GM12878 (cell line): ENCODE results near the gene RSRP1. TPM values are rescaled to one million over a fixed set of nuclear protein-coding genes. Genes with fewer than 3 reads are reported as not detected.

Experiments used
- ATAC-seq: fragments of 200-7000 bp; cut with Tn5 transposase; 3 replicates; pipeline ENCODE4 v1.9.1; 2020; ENCODE audit warnings: mild to moderate bottlenecking, moderate library complexity
- BruUV-seq: library from RNA; stranded (reverse); fragments of 400-500 nt; replicated peaks from 2 replicates; lab custom pipeline; 2021; lab: Mats Ljungman, UMichigan
- CTCF ChIA-PET: fragments of 300-600 bp; sonication (Branson Sonifier 250); formaldehyde crosslinking; extraction: SDS; loops from one replicate; lab custom pipeline; 2021; ENCODE audit warnings: inconsistent platforms; lab: Yijun Ruan, JAX
- POLR2A ChIA-PET: fragments of 350-600 bp; formaldehyde crosslinking; extraction: SDS; loops from one replicate; lab custom pipeline; 2021; ENCODE audit warnings: inconsistent platforms; lab: Charles Lee
- RAD21 ChIA-PET: fragments of 300-600 bp; sonication (Branson Sonifier 250); formaldehyde crosslinking; loops from one replicate; lab custom pipeline; 2023; ENCODE audit warnings: antibody characterized with exemption; ENCODE audit not compliant: unreplicated experiment; lab: Charles Lee
- SMC1A ChIA-PET: fragments of 300-600 bp; sonication (Branson Sonifier 250); formaldehyde crosslinking; loops from one replicate; lab custom pipeline; 2023; ENCODE audit not compliant: unreplicated experiment, uncharacterized antibody; lab: Charles Lee
- DNase-seq: peaks from one replicate; pipeline ENCODE4 v3.0.0-alpha.2; 2011; ENCODE audit warnings: low read depth, low spot score
- FAIRE-seq: peaks from 3 replicates; lab custom pipeline; 2011; peaks lifted over from hg19 to GRCh38; lab: Jason Lieb, UNC
- H2AFZ ChIP-seq: 2 replicates; pipeline ENCODE4 v1.6.0; 2011; ENCODE audit warnings: low read depth, low read length, control low read depth; ENCODE audit not compliant: control insufficient read depth
- H3K27ac ChIP-seq: 2 replicates; pipeline ENCODE4 v1.5.1; 2011; ENCODE audit warnings: control low read depth; ENCODE audit not compliant: control insufficient read depth, insufficient read depth
- H3K27me3 ChIP-seq, 2 experiments: replicated peaks in 1 of 2; 2 replicates each; pipeline versions ENCODE4 v1.6.0 to v1.6.1; 2011; ENCODE audit warnings: low read length in 1 of 2; ENCODE audit not compliant: control insufficient read depth in 2 of 2, insufficient read depth in 2 of 2
- H3K36me3 ChIP-seq, 2 experiments: 2 replicates each; pipeline ENCODE4 v1.5.1; 2011; ENCODE audit warnings: low read length in 1 of 2; ENCODE audit not compliant: control insufficient read depth in 2 of 2, insufficient read depth in 2 of 2
- H3K4me1 ChIP-seq: 2 replicates; pipeline ENCODE4 v1.6.1; 2011; ENCODE audit warnings: mild to moderate bottlenecking, low read length, moderate library complexity, mixed read lengths; ENCODE audit not compliant: control insufficient read depth, insufficient read depth
- H3K4me2 ChIP-seq: 2 replicates; pipeline ENCODE4 v1.6.0; 2011; ENCODE audit warnings: control low read depth; ENCODE audit not compliant: control insufficient read depth, insufficient read depth
- H3K4me3 ChIP-seq: fragments of 200-600 bp; sonication (generic); 2 replicates; pipeline ENCODE4 v1.5.1; 2016
- H3K79me2 ChIP-seq: 2 replicates; pipeline ENCODE4 v1.6.0; 2011; ENCODE audit warnings: low read length; ENCODE audit not compliant: control insufficient read depth, insufficient read depth
- H3K9ac ChIP-seq: 2 replicates; pipeline ENCODE4 v1.8.0; 2011; ENCODE audit warnings: low read length, control low read depth, mixed read lengths; ENCODE audit not compliant: control insufficient read depth, insufficient read depth
- H3K9me3 ChIP-seq: replicated peaks from 3 replicates; pipeline ENCODE4 v1.5.1; 2011; ENCODE audit warnings: mild to moderate bottlenecking, low read length; ENCODE audit not compliant: control insufficient read depth, insufficient read depth
- H4K20me1 ChIP-seq: 2 replicates; pipeline ENCODE4 v1.6.0; 2011; ENCODE audit not compliant: control insufficient read depth, insufficient read depth
- EZH2 ChIP-seq: IDR thresholded peaks from 2 replicates; pipeline ENCODE4 v1.6.1; 2012; ENCODE audit warnings: low read depth, mild to moderate bottlenecking, control low read depth, inconsistent platforms, low read length, borderline replicate concordance; ENCODE audit not compliant: control insufficient read depth
- KDM1A ChIP-seq: fragments of 200-600 bp; sonication (generic); IDR thresholded peaks from 2 replicates; pipeline ENCODE4 v1.6.1; 2016; ENCODE audit warnings: borderline replicate concordance
- MYC ChIP-seq: IDR thresholded peaks from 2 replicates; pipeline ENCODE4 v1.6.1; 2011; ENCODE audit warnings: mild to moderate bottlenecking, low read length, moderate library complexity, inconsistent platforms; ENCODE audit not compliant: insufficient read depth, insufficient replicate concordance, insufficient read length, severe bottlenecking
- NFYA ChIP-seq: IDR thresholded peaks from 2 replicates; pipeline ENCODE4 v1.6.1; 2011; ENCODE audit warnings: low read depth, mild to moderate bottlenecking, low read length, improper control_type of control experiment, borderline replicate concordance
- NRF1 ChIP-seq: conservative IDR thresholded peaks from 2 replicates; pipeline ENCODE4 v1.6.1; 2011; ENCODE audit warnings: mild to moderate bottlenecking, low read depth, low read length, improper control_type of control experiment
- PAX8 ChIP-seq: fragments of 450-650 bp; IDR thresholded peaks from 2 replicates; pipeline ENCODE4 v1.6.1; 2017; ENCODE audit warnings: mild to moderate bottlenecking, moderate library complexity
- RAD21 ChIP-seq: IDR thresholded peaks from 2 replicates; pipeline ENCODE4 v1.6.1; 2011; ENCODE audit warnings: mild to moderate bottlenecking, low read depth, low read length, moderate library complexity; ENCODE audit not compliant: insufficient read depth
- RCOR1 ChIP-seq: conservative IDR thresholded peaks from 2 replicates; pipeline ENCODE4 v1.6.1; 2012; ENCODE audit warnings: low read depth, low read length, improper control_type of control experiment
- SMC3 ChIP-seq: IDR thresholded peaks from 2 replicates; pipeline ENCODE4 v1.6.1; 2011; ENCODE audit warnings: low read length, improper control_type of control experiment, borderline replicate concordance
- SP1 ChIP-seq: IDR thresholded peaks from one replicate; pipeline ENCODE4 v1.6.1; 2011; ENCODE audit warnings: low read depth, low read length
- TCF3 ChIP-seq: IDR thresholded peaks from 2 replicates; pipeline ENCODE4 v1.6.1; 2012; ENCODE audit warnings: low read depth, mild to moderate bottlenecking, low read length, borderline replicate concordance; ENCODE audit not compliant: insufficient read depth
- YBX1 ChIP-seq: fragments of 450-650 bp; IDR thresholded peaks from 2 replicates; pipeline ENCODE4 v1.6.1; 2016; ENCODE audit warnings: antibody characterized with exemption
- YY1 ChIP-seq: IDR thresholded peaks from 2 replicates; pipeline ENCODE4 v1.6.1; 2011; ENCODE audit warnings: low read depth, mild to moderate bottlenecking, low read length
- WGBS: methylation state at CpG from one replicate; pipeline ENCODE4 v1.1.6; 2016; ENCODE audit warnings: low lambda C conversion rate; ENCODE audit not compliant: insufficient replicate concordance, insufficient coverage; ENCODE audit errors: missing lambda C conversion rate; 5-methylcytosine and 5-hydroxymethylcytosine counted together
- in situ Hi-C: fragments of 300-500 bp; cut with MboI; formaldehyde crosslinking; loops from 9 replicates; pipeline ENCODE4 v1.14.3; 2018; ENCODE audit warnings: mixed read lengths
- intact Hi-C: fragments of 100-400 bp; cut with micrococcal nuclease; formaldehyde crosslinking; loops from one replicate; pipeline ENCODE4 v1.14.2; 2022; ENCODE audit not compliant: unreplicated experiment
- polyA plus RNA-seq, 11 experiments: library from polyadenylated mRNA; depleted of rRNA in 4 of 11; unstranded in 6 of 11; stranded (reverse) in 5 of 11; fragments of >200 nt; fragmentation: Nextera tagmentation in 4 of 11; fragmentation: Illumina TruSeq in 1 of 11; extraction: Ambion mirVana in 4 of 11; extraction: Trizol in 1 of 11; gene quantifications; 1 replicate in 1 of 11; 2 replicates in 10 of 11; pipeline versions ENCODE4 v1.2.1 to v1.2.3, GENCODE V29; 2011 to 2016; ENCODE audit warnings: inconsistent platforms in 2 of 11, missing spikeins in 2 of 11, low read depth in 1 of 11
- total RNA-seq, 4 experiments: library from RNA; depleted of rRNA in 3 of 4; stranded (reverse); fragments of >200 nt in 3 of 4; fragmentation: Illumina TruSeq in 1 of 4; extraction: Trizol in 1 of 4; gene quantifications; 2 replicates each; pipeline versions ENCODE4 v1.2.1 to v1.2.3, GENCODE V29; 2013 to 2021
- TF ChIP-seq, protein P1 (sequence below): fragments of 450-650 bp; IDR thresholded peaks from 2 replicates; pipeline ENCODE4 v1.6.1; 2018; ENCODE audit warnings: borderline replicate concordance, mild to moderate bottlenecking; ENCODE audit not compliant: partially characterized antibody
- TF ChIP-seq, protein P2 (sequence below): fragments of 450-650 bp; IDR thresholded peaks from 2 replicates; pipeline ENCODE4 v1.6.1; 2014; ENCODE audit warnings: mild to moderate bottlenecking

RSRP1 gene
- total and polyA plus RNA-seq, 10 of the 15 experiments (the other 5 are each of a cell fraction or from before 2014, with no cell fraction given): 23.5 to 128 (median 90.0) TPM

DNA sequence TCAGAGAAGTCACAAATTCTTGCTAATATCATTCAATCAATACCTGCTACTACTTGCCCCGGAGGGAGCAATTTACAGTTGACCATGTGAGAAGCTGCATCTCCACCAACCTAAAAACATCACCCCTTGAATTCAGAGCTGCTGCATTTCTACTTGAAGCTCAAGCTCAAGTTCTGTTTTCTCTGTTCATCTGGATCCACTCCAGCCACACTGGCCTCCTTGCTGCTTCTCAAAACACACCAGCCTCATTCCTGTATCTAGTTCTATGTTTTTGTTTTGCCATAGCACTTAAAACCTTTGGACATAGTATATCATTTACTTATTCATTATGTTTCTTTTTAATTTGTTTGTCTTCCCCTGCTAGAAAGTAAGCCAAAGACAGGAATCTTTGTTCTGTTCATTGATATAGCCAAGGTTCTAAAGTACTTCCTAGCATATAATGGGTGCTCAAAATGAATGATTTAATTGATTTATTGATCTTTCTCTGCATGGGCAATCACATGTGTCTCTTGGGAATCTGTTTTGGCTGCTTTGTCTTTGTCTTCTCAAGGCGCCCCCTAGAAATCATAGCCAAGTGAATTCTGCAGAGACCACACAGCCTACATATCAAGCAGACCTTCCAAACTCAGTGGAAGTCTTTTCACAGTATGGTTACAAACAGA, 38.6 kb downstream of the RSRP1 start:
- in situ Hi-C loops (loop anchor here (5.0 to 10.0 kb wide), 2 partner anchors 361 to 524 kb away; no protein-coding TSS in a partner anchor), intact Hi-C loops (loop anchor here (5.0 to 10.0 kb wide), 4 partner anchors 94 to 284 kb away; no protein-coding TSS in a partner anchor)

More for the DNA sequence above, 38.6 kb downstream of the RSRP1 start:
- WGBS: 41% methylated on average over 2 of the region's 2 CpGs
- ChIA-PET CTCF (interaction anchor here (1.5 kb wide), 1 partner anchor 9 kb away, joined by 7 read pairs; no protein-coding TSS in a partner anchor), SMC1A (no interaction called here), RAD21 (no interaction called here), POLR2A (interaction anchor here (0.7 kb wide), 1 partner anchor 275 kb away, joined by 4 read pairs; no protein-coding TSS in a partner anchor)
- TF ChIP-seq YY1 (no peak), SMC3 (no peak), MYC (no peak), NFYA (no peak), SP1 (no peak), NRF1 (no peak), PAX8 (no peak), KDM1A (no peak), RAD21 (no peak), RCOR1 (no peak), EZH2 (no peak), TCF3 (no peak), YBX1 (no peak)
- TF ChIP-seq, protein P1, sequence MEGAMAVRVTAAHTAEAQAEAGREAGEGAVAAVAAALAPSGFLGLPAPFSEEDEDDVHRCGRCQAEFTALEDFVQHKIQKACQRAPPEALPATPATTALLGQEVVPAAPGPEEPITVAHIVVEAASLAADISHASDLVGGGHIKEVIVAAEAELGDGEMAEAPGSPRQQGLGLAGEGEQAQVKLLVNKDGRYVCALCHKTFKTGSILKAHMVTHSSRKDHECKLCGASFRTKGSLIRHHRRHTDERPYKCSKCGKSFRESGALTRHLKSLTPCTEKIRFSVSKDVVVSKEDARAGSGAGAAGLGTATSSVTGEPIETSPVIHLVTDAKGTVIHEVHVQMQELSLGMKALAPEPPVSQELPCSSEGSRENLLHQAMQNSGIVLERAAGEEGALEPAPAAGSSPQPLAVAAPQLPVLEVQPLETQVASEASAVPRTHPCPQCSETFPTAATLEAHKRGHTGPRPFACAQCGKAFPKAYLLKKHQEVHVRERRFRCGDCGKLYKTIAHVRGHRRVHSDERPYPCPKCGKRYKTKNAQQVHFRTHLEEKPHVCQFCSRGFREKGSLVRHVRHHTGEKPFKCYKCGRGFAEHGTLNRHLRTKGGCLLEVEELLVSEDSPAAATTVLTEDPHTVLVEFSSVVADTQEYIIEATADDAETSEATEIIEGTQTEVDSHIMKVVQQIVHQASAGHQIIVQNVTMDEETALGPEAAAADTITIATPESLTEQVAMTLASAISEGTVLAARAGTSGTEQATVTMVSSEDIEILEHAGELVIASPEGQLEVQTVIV: no peak
- TF ChIP-seq, protein P2, sequence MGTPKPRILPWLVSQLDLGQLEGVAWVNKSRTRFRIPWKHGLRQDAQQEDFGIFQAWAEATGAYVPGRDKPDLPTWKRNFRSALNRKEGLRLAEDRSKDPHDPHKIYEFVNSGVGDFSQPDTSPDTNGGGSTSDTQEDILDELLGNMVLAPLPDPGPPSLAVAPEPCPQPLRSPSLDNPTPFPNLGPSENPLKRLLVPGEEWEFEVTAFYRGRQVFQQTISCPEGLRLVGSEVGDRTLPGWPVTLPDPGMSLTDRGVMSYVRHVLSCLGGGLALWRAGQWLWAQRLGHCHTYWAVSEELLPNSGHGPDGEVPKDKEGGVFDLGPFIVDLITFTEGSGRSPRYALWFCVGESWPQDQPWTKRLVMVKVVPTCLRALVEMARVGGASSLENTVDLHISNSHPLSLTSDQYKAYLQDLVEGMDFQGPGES: no peak
- Histone ChIP-seq H3K79me2 (no peaks in the 10 kb centered on the region), H4K20me1 (no peaks in the 10 kb centered on the region), H3K9me3 (no peaks in the 10 kb centered on the region), H3K9ac (no peak overlapping the region), H2AFZ (no peak overlapping the region), H3K27me3 (0 out of 4 replicates have a peak, but pooled peaks cover 0 to 1% of the 10 kb centered on the region in 2 experiments), H3K36me3 (no peaks in the 10 kb centered on the region), H3K4me1 (no peaks in the 10 kb centered on the region), H3K27ac (no peak overlapping the region), H3K4me2 (no peak overlapping the region), H3K4me3 (no peak overlapping the region)
- DNase-seq (no peak), ATAC-seq (no peak), FAIRE-seq (no peak)
- BruUV-seq: no TSS peak
